ENCODE data around the gene STAB1. TPM values are rescaled to one million over a fixed set of nuclear protein-coding genes. Genes with fewer than 3 reads are reported as not detected.

Gene STAB1
- total and polyA plus RNA-seq, 7 donors, result 15.9 to 47.5 (median 29.0) TPM

- DNase-seq (no peak), ATAC-seq (no peak)
- Histone ChIP-seq H3K27me3 (ENCODE audit: insufficient read depth in 3 of 3, low read length in 2 of 3) (no peaks in the 10 kb centered on the region), H3K27ac (no peak overlapping the region), H3K4me1 (no peaks in the 10 kb centered on the region), H3K4me3 (no peak overlapping the region), H3K9me3 (no peaks in the 10 kb centered on the region), H3K36me3 (ENCODE audit: insufficient read depth in 1 of 2, low read depth in 1 of 2) (no peaks in the 10 kb centered on the region)
- WGBS, 3 donors, result 92 to 97% (median 94%) methylated on average over 18 to 19 of the region's 19 CpGs
- TF ChIP-seq CTCF (IDR thresholded peaks at IDR 0.05), result no peak
- intact Hi-C loops (cut with DNase I), result loop anchor here in 1 of 2 donors (1.0 kb wide), 1 partner anchor 10 kb away; no protein-coding TSS in a partner anchor
Measured at GRCh38 chr3:52516509-52517195, 21.5 kb downstream of the STAB1 start.

- Histone ChIP-seq H3K9me3 (no peaks in the 10 kb centered on the region), H3K36me3 (ENCODE audit: insufficient read depth in 1 of 2, low read depth in 1 of 2) (no peaks in the 10 kb centered on the region), H3K4me3 (peak overlapping the region; percentile 58), H3K4me1 (no peaks in the 10 kb centered on the region), H3K27ac (no peak overlapping the region), H3K27me3 (ENCODE audit: insufficient read depth in 3 of 3, low read length in 2 of 3) (no peaks in the 10 kb centered on the region)
- ATAC-seq (no peak), DNase-seq (no peak)
- intact Hi-C loops (cut with DNase I), result no loop called here
- WGBS, 3 donors, result 77 to 83% (median 81%) methylated on average over 25 of the region's 25 CpGs
- no peak for TF ChIP-seq CTCF (IDR thresholded peaks at IDR 0.05)
Measured at GRCh38 chr3:52517796-52518722, 22.9 kb downstream of the STAB1 start.

DNA sequence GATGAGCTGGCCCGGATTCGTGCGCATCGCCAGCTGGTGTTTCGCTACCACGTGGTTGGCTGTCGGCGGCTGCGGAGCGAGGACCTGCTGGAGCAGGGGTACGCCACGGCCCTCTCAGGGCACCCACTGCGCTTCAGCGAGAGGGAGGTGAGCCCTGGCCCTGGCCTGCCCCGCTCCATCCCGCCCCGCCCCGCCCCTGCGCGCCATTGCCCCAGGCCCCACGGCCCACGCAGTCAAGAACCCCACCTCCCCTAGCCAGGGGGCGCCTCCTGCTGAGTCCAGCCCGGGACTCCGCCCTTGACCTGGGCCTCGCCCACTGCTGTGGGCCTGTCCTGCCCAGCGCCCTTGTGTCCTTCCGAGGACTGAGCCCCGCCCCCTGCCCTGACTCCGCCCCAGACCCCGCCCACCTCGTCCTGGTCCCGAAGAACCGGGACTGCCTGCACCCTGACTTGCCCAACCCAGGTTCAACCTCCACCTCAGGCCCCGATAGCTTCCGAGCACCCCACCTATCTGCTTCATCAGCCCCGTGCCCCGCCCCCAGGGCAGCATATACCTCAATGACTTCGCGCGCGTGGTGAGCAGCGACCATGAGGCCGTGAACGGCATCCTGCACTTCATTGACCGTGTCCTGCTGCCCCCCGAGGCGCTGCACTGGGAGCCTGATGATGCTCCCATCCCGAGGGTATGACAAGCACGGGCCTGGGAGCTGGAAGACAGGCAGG is 23.7 kb downstream of the STAB1 start:
- Histone ChIP-seq H3K4me3 (peak overlapping the region; percentile 58), H3K27me3 (ENCODE audit: insufficient read depth in 3 of 3, low read length in 2 of 3) (no peaks in the 10 kb centered on the region), H3K9me3 (no peaks in the 10 kb centered on the region), H3K36me3 (ENCODE audit: insufficient read depth in 1 of 2, low read depth in 1 of 2) (no peaks in the 10 kb centered on the region), H3K4me1 (no peaks in the 10 kb centered on the region), H3K27ac (no peak overlapping the region)
- ATAC-seq (peak; percentile 52 to 78 (median 59)), DNase-seq (peak; percentile 55 to 76)
- intact Hi-C loops (cut with DNase I), result no loop called here
- 32 to 52% (median 36%) methylated on average over 41 to 50 of the region's 50 CpGs for WGBS, 3 donors
- no peak for TF ChIP-seq CTCF (IDR thresholded peaks at IDR 0.05)

GRCh38 chr3:52519445-52520140 is 24.5 kb downstream of the STAB1 start:
- Histone ChIP-seq H3K4me1 (no peaks in the 10 kb centered on the region), H3K27ac (no peak overlapping the region), H3K27me3 (ENCODE audit: insufficient read depth in 3 of 3, low read length in 2 of 3) (no peaks in the 10 kb centered on the region), H3K4me3 (no peak overlapping the region), H3K36me3 (ENCODE audit: insufficient read depth in 1 of 2, low read depth in 1 of 2) (no peaks in the 10 kb centered on the region), H3K9me3 (no peaks in the 10 kb centered on the region)
- ATAC-seq (peak in 1 of 4 donors; percentile 11), DNase-seq (peak in 1 of 2 donors; percentile 18)
- 85 to 90% (median 87%) methylated on average over 22 of the region's 22 CpGs for WGBS, 3 donors
- no peak for TF ChIP-seq CTCF (IDR thresholded peaks at IDR 0.05)
- intact Hi-C loops (cut with DNase I), result no loop called here

All from psoas muscle (tissue), 8 donors.